Forelimb muscle (tissue), 1 donor: ENCODE measurements around the gene RUNX1. TPM values are rescaled to one million over a fixed set of nuclear protein-coding genes. Genes with fewer than 3 reads are reported as not detected.
"Not testable (repeated sequence)": the region's sequence is repeated elsewhere in the genome, so short reads cannot be mapped to it uniquely, and the experiment has no call there.

Experiments
- DNase-seq: peaks from one replicate; pipeline ENCODE4 v3.0.0-alpha.2; 2013; ENCODE audit warnings: low read depth
- polyA plus RNA-seq: library from polyadenylated mRNA; unstranded; fragments of 120-200 nt; gene quantifications from one replicate; pipeline ENCODE4 v1.2.1, GENCODE V29; 2013; ENCODE audit not compliant: insufficient read length

Gene RUNX1
- polyA plus RNA-seq, 1 donor, result 5.3 TPM

GRCh38 chr21:34969423-34970166 lies 79.5 kb downstream of the RUNX1 start:
- no peak for DNase-seq

GRCh38 chr21:34968414-34969333 lies 80.4 kb downstream of the RUNX1 start:
- DNase-seq, result no peak

- DNase-seq, result no peak
These were observed 81.4 kb downstream of the RUNX1 start for GRCh38 chr21:34967509-34968289.

- DNase-seq, result not testable (repeated sequence)
These were observed 82.2 kb downstream of the RUNX1 start for GRCh38 chr21:34966881-34967280.

GRCh38 chr21:34965200-34966174 lies 83.6 kb downstream of the RUNX1 start:
- DNase-seq, result no peak

- no peak for DNase-seq
These were observed 86.4 kb downstream of the RUNX1 start for GRCh38 chr21:34962586-34963222.

- DNase-seq, result no peak
These were observed 87.0 kb downstream of the RUNX1 start for GRCh38 chr21:34962136-34962535.

- DNase-seq, result no peak
These were observed 88.4 kb downstream of the RUNX1 start for GRCh38 chr21:34960687-34961086.

GRCh38 chr21:34959607-34960006 lies 89.5 kb downstream of the RUNX1 start:
- DNase-seq, result no peak

- DNase-seq, result no peak
These were observed 91.1 kb downstream of the RUNX1 start for GRCh38 chr21:34958040-34958439.

- no peak for DNase-seq
These were observed 92.4 kb downstream of the RUNX1 start for GRCh38 chr21:34956416-34957316.

- no peak for DNase-seq
These were observed 95.2 kb downstream of the RUNX1 start for GRCh38 chr21:34953950-34954349.

- DNase-seq, result no peak
These were observed 96.4 kb downstream of the RUNX1 start for GRCh38 chr21:34952701-34953100.

GRCh38 chr21:34951868-34952267 lies 97.2 kb downstream of the RUNX1 start:
- DNase-seq, result not testable (repeated sequence)

GRCh38 chr21:34950980-34951379 lies 98.1 kb downstream of the RUNX1 start:
- no peak for DNase-seq

- no peak for DNase-seq
These were observed 99.6 kb downstream of the RUNX1 start for GRCh38 chr21:34949499-34949898.

- DNase-seq, result no peak
These were observed 100.1 kb downstream of the RUNX1 start for GRCh38 chr21:34949030-34949429.

GRCh38 chr21:34948157-34948556 lies 100.9 kb downstream of the RUNX1 start:
- DNase-seq, result no peak

GRCh38 chr21:34946916-34947534 lies 102.1 kb downstream of the RUNX1 start:
- no peak for DNase-seq
